Adipocyte (in vitro differentiated cells): Measurements from ENCODE around the gene GOLGA8M.
"Not testable (repeated sequence)": the region's sequence is repeated elsewhere in the genome, so short reads cannot be mapped to it uniquely, and the experiment has no call there.

Source experiments
- DNase-seq: peaks from one replicate; pipeline ENCODE4 v3.0.0-alpha.2; 2015; ENCODE audit warnings: low read depth
- H3K27me3 ChIP-seq: replicated peaks from 2 replicates; pipeline ENCODE4 v1.7.0; 2013; ENCODE audit warnings: mild to moderate bottlenecking, low read length, moderate library complexity; ENCODE audit not compliant: control insufficient read depth, insufficient read depth
- H3K36me3 ChIP-seq: 2 replicates; pipeline ENCODE4 v1.7.0; 2013; ENCODE audit warnings: low read length, mild to moderate bottlenecking, moderate library complexity; ENCODE audit not compliant: control insufficient read depth, insufficient read depth, severe bottlenecking
- H3K4me1 ChIP-seq: 2 replicates; pipeline ENCODE4 v1.7.0; 2013; ENCODE audit warnings: mild to moderate bottlenecking, low read length, moderate library complexity; ENCODE audit not compliant: control insufficient read depth, insufficient read depth
- H3K4me3 ChIP-seq: 2 replicates; pipeline ENCODE4 v1.7.0; 2013; ENCODE audit warnings: mild to moderate bottlenecking, low read length, moderate library complexity
- H3K9ac ChIP-seq: 2 replicates; pipeline ENCODE4 v1.7.0; 2013; ENCODE audit warnings: mild to moderate bottlenecking, low read length, moderate library complexity
- H3K9me3 ChIP-seq: 2 replicates; pipeline ENCODE4 v1.7.0; 2013; ENCODE audit warnings: mild to moderate bottlenecking, low read length, moderate library complexity; ENCODE audit not compliant: control insufficient read depth

Gene GOLGA8M

DNA sequence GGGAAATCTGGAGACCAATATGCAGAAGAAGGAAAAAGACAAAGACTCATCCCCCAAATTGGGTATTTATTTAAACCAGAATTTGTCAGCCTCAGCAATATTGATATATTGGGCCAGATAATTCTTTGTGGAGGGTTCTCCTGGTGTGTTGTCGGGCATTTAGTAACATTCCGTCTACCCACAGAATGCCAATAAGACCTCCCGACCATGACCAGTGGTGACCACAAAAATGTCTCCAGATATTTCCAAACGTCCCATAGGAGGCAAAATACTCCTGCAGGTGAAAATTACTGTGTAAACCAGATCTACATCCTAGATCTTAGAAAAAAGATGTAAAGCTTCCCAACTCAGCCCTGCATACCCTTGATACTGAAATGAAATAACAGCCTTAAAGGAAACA, 2.0 kb upstream of the GOLGA8M start:
- not testable (repeated sequence) for H3K4me3 ChIP-seq, H3K36me3 ChIP-seq

DNA sequence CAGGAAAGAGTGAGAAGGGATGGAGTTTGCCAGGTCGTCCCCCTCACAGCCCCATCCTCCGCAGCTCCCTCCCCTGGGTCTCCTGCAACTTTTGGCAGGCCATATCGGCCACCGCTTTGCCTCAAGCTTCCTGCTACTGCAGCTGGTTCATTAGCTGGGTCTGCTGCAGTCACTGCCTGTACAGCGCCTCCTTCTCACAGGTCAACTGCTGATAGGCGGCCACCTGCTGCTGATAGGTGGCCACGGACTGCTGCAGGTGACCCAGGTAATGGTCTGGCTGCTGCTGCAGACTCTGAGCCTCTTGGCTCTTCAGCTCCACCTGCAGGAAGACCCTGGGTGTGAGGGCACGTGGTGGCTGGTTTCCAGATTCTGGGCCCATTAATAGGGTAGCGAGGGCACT, 8.3 kb downstream of the GOLGA8M start:
- DNase-seq, H3K9me3 ChIP-seq: not testable (repeated sequence)

More for the DNA sequence above, 2.0 kb upstream of the GOLGA8M start:
- not testable (repeated sequence) for H3K9me3 ChIP-seq, DNase-seq, H3K9ac ChIP-seq, H3K4me1 ChIP-seq, H3K27me3 ChIP-seq

DNA sequence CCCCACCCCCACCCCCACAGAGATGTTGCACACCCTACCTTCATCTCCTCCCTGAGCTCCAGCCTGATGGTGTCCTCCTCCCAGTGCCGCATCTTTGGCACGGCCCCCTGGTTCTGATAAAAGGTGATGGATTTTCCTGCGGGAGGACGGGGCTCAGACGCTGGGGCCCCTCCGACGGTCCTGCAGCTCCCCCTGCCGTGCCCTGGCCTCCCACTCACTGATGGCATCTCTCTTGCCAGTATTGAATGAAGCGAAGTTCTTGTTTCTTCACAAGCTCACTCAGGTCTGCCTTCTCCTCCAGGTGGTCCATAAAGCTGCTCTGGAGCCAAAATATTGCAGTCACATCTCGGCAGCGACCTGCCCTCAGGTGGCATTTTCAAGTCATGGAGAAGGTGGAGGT, 9.8 kb downstream of the GOLGA8M start:
- not testable (repeated sequence) for H3K4me3 ChIP-seq, H3K27me3 ChIP-seq, H3K4me1 ChIP-seq, DNase-seq, H3K36me3 ChIP-seq, H3K9ac ChIP-seq, H3K9me3 ChIP-seq

More for the DNA sequence above, 8.3 kb downstream of the GOLGA8M start:
- not testable (repeated sequence) for H3K27me3 ChIP-seq, H3K9ac ChIP-seq, H3K4me1 ChIP-seq, H3K36me3 ChIP-seq, H3K4me3 ChIP-seq

DNA sequence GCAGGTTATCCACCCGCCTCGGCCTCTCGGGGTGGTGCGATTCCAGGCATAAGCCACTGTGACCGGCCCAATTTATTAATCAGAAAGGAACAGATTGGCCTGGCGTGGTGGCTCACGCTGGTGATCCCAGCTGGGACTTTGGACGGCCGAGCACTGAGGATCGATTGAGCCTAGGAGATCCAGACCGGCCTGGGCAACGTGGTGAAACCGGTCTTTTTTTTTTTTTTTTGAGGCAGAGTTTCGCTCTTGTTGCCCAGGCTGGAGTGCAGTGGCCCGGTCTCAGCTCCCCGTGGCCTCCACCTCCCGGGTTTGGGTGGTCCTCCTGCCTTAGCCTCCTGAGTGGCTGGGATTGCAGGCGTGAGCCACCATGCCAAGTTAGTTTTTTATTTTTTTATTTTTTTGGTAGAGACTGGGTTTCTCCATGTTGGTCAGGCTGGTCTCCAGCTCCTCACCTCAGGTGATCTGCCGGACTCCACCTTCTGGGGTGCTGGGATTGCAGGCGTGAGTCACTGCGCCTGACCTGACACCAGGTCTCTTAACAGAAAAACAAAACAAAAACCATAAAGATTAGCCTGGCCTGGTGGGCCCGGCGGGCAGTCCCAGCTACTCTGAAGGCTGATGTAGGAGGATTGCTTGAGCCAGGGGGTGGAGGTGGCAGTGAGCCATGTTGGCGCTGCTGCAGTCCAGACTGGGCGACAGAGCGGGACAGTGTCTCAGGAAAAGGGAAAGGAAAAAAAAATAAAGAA, 18.0 kb downstream of the GOLGA8M start:
- H3K4me1 ChIP-seq, DNase-seq: not testable (repeated sequence)

DNA sequence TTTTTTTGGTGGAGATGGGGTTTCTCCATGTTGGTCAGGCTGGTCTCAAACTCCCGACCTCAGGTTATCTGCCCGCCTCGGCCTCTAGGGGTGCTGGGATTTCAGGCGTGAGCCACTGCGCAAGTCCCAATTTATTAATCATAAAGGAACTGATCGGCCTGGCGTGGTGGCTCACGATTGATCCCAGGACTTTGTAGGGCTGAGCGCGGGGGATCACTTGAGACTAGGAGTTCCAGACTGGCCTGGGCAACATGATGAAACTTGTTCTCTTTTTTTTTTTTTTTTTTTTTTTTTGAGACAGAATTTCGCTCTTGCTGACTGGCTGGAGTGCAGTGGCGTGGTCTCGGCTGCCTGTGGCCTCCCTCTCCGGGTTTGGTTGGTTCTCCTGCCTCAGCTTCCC, 19.2 kb downstream of the GOLGA8M start:
- not testable (repeated sequence) for H3K36me3 ChIP-seq, H3K9ac ChIP-seq, H3K4me3 ChIP-seq, H3K4me1 ChIP-seq, H3K27me3 ChIP-seq, DNase-seq, H3K9me3 ChIP-seq

More for the DNA sequence above, 18.0 kb downstream of the GOLGA8M start:
- not testable (repeated sequence) for H3K27me3 ChIP-seq, H3K36me3 ChIP-seq, H3K9me3 ChIP-seq, H3K9ac ChIP-seq, H3K4me3 ChIP-seq

DNA sequence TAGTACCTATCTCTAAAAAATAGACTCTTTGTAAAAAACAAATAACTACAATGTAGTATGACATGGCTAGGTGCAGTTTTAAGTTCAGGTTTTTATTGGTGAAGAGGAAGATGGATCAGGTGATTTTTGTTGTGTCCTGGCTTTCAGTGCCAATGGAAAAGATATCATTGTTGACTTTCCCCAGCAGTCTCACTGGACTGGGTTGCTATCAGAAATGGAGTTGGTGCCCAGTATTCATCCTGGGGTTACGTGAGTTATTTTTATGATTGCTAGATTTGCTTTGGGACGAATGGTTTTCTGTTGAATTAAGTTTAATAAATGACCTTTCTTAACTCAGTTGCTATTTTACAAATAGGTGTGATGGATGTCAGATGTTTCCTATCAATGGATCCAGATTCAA, 38.7 kb downstream of the GOLGA8M start:
- not testable (repeated sequence) for H3K36me3 ChIP-seq, DNase-seq

DNA sequence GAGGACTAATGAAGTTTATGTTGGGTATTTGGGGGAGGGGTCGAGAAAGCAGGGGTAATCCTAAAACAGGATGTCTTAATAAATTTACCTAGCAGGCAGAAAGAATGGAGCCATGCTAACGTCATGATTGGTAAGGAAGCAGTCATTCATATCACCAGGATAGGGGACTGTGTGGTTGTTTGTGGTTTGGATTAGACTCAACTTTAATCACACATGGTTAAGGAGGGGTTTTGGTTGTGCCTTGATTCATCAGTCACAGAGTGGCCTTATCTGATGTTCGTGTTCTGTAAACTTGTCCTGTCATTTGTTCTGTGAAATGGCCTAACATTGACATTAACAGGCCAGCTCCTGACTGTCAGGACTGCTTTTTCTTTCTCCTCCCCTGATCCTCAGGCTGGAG, 40.1 kb downstream of the GOLGA8M start:
- not testable (repeated sequence) for H3K4me3 ChIP-seq, DNase-seq, H3K27me3 ChIP-seq, H3K4me1 ChIP-seq, H3K36me3 ChIP-seq, H3K9me3 ChIP-seq, H3K9ac ChIP-seq

More for the DNA sequence above, 38.7 kb downstream of the GOLGA8M start:
- H3K4me3 ChIP-seq, H3K4me1 ChIP-seq, H3K27me3 ChIP-seq, H3K9ac ChIP-seq, H3K9me3 ChIP-seq: not testable (repeated sequence)

DNA sequence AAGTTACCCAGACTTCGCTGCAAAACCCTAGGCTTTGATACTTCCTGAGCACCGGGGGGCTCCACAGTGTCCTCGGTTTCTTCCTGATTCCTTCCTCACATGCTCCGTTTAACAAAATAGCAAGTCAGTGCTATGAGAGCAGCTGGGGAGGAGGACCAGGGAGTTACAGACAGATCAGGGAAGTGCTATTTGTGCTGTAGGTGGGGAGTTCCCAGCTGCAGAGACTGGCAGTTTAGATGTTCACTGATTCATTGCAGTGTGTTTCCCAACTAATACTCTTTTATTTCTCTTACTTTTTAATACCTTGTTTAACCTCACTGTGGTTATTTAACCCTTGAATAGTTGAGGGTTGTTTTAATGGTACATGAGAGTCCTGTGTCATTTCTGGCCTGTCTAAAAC, 45.8 kb downstream of the GOLGA8M start:
- not testable (repeated sequence) for H3K9ac ChIP-seq, H3K27me3 ChIP-seq, H3K4me1 ChIP-seq, H3K36me3 ChIP-seq, H3K4me3 ChIP-seq, H3K9me3 ChIP-seq, DNase-seq

DNA sequence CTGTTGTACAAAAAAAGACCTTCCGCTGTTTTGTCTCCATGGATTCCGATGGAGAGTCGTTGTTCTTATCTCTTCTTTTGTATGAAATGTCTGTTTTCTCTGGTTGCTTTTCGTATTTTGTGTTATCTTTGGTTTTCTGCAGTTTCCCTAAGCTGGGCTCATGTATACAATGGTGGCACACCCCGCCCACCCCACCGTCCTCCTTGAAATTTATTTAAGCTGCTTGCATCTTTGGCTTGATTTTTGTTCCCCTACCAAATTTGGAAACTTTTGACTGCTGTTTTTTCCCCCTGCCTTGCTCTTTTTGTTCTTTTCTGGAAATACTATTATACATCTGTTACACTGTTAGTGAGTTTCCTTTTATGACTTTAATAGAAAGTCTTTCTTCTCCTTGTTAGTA, 47.6 kb downstream of the GOLGA8M start:
- H3K9me3 ChIP-seq, H3K36me3 ChIP-seq, H3K27me3 ChIP-seq, H3K4me3 ChIP-seq, H3K4me1 ChIP-seq, DNase-seq, H3K9ac ChIP-seq: not testable (repeated sequence)

DNA sequence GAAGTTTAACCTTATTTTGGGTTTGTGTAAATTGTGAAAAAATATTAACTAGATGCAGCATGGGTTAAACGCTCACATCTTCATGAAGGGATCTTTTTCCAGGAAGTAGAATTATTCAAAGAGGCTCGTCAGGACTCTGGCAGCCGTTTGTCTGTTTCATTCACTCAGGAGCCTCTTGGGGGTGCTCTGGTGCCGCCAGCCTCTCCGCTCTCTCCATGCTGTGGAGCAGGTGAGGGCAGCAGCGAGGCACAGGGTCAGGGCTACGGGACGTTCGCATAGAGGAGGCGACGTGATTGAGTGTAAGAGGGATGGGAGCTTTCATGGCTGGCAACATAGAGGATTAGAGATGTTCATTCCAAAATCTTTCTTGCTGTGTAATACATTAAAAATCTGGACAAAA, 48.5 kb downstream of the GOLGA8M start:
- not testable (repeated sequence) for DNase-seq

DNA sequence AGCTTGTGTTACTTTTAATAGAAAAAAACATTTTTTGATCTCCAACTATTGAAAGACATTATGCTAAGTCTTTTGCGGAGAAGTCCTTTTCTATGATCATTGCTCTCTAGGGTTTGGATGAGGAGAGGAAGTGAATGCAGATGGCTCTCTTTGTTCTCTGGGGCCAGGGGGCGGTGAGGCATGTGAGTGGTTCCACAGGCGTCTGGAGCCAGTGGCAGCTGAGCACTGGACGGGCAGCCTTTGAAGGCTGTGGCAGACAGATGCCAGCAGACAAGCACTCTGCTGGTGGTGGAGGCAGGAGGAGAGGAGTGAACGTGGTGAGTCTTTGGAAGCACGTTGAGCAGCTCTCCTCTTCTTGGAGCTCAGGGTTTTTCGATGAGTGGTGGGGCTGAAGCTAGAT, 51.5 kb downstream of the GOLGA8M start:
- H3K4me3 ChIP-seq, DNase-seq, H3K9ac ChIP-seq, H3K9me3 ChIP-seq, H3K4me1 ChIP-seq, H3K36me3 ChIP-seq, H3K27me3 ChIP-seq: not testable (repeated sequence)

More for the DNA sequence above, 48.5 kb downstream of the GOLGA8M start:
- not testable (repeated sequence) for H3K4me3 ChIP-seq, H3K36me3 ChIP-seq, H3K4me1 ChIP-seq, H3K9me3 ChIP-seq, H3K9ac ChIP-seq, H3K27me3 ChIP-seq

DNA sequence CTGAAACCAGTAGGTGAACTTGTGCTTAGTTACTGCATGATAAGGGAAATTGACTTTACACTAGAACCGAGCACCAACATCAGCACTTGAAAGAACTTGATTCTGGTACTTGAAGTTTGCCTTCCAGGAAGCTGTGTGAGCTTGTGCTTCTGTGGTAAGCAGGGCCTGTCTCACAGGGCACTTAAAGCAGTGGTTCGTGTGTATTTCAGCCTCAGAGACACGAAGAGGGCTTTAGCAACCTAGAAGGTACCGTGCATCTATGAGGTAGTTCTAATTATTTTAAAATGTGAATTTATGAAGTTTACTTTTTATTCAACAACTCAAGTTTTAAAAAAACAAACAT, 56.2 kb downstream of the GOLGA8M start:
- not testable (repeated sequence) for H3K4me1 ChIP-seq

More for the DNA sequence above, 56.2 kb downstream of the GOLGA8M start:
- H3K9ac ChIP-seq, H3K9me3 ChIP-seq, H3K36me3 ChIP-seq, H3K27me3 ChIP-seq, H3K4me3 ChIP-seq, DNase-seq: not testable (repeated sequence)
